ENCODE measurements around the gene NPAS1. TPM values are rescaled to one million over a fixed set of nuclear protein-coding genes. Genes with fewer than 3 reads are reported as not detected.

The NPAS1 gene
- total RNA-seq, 1 donor from 2014 or later: 1.2 TPM

- no peak for TF ChIP-seq EZH2 (IDR thresholded peaks at IDR 0.05)
- TF ChIP-seq EZH2phosphoT487 (IDR thresholded peaks at IDR 0.05): no peak
- TF ChIP-seq CTCF (IDR thresholded peaks at IDR 0.05): no peak
- Mint-ChIP-seq H3K4me3 (no peak overlapping the region), H3K4me1 (peaks cover 13% of the 10 kb centered on the region), H3K27ac (no peak overlapping the region), H3K9me3 (no peaks in the 10 kb centered on the region), H3K27me3 (ENCODE audit: insufficient read depth, low read depth) (peaks cover 2% of the 10 kb centered on the region), H3K36me3 (peaks cover 6% of the 10 kb centered on the region)
- H3K4me3 ChIP-seq: no peak overlapping the region
- no peak overlapping the region for H2AFZ ChIP-seq (replicated peaks)
- H3K9ac ChIP-seq: no peak overlapping the region
- no peaks in the 10 kb centered on the region for H3K36me3 ChIP-seq
- H3K9me3 ChIP-seq (ENCODE audit: low read depth): no peaks in the 10 kb centered on the region
- H3K4me2 ChIP-seq: no peak overlapping the region
- H3K79me2 ChIP-seq (ENCODE audit: low read depth): peaks cover 39% of the 10 kb centered on the region
- peaks cover 33% of the 10 kb centered on the region for H3F3A ChIP-seq (ENCODE audit: low read depth)
- peaks cover 17% of the 10 kb centered on the region for H3K4me1 ChIP-seq
- no peaks in the 10 kb centered on the region for H3K27me3 ChIP-seq
- no peak overlapping the region for H3K27ac ChIP-seq
- DNase-seq (ENCODE audit: low spot score): no peak
- peaks cover 56% of the 10 kb centered on the region for H4K20me1 ChIP-seq (ENCODE audit: low read depth)
Measured at GRCh38 chr19:46983097-46983496, 36.5 kb upstream of the NPAS1 start.

GRCh38 chr19:46984077-46985010 lies 35.3 kb upstream of the NPAS1 start:
- Histone ChIP-seq H3F3A (ENCODE audit: low read depth) (peaks cover 29% of the 10 kb centered on the region), H3K27ac (no peak overlapping the region), H3K4me1 (peaks cover 13% of the 10 kb centered on the region), H3K9me3 (ENCODE audit: low read depth) (no peaks in the 10 kb centered on the region), H3K36me3 (no peaks in the 10 kb centered on the region), H4K20me1 (ENCODE audit: low read depth) (peaks cover 49% of the 10 kb centered on the region), H3K4me3 (no peak overlapping the region), H3K9ac (no peak overlapping the region), H3K79me2 (ENCODE audit: low read depth) (peaks cover 31% of the 10 kb centered on the region), H2AFZ (replicated peaks) (no peak overlapping the region), H3K4me2 (no peak overlapping the region), H3K27me3 (no peaks in the 10 kb centered on the region)
- H3K36me3 Mint-ChIP-seq: peaks cover 6% of the 10 kb centered on the region
- peaks cover 5% of the 10 kb centered on the region for H3K4me1 Mint-ChIP-seq
- TF ChIP-seq CTCF (IDR thresholded peaks at IDR 0.05) (no peak), EZH2phosphoT487 (IDR thresholded peaks at IDR 0.05) (no peak), EZH2 (IDR thresholded peaks at IDR 0.05) (no peak)
- no peak overlapping the region for H3K27ac Mint-ChIP-seq
- DNase-seq (ENCODE audit: low spot score): no peak
- H3K27me3 Mint-ChIP-seq (ENCODE audit: insufficient read depth, low read depth): peaks cover 2% of the 10 kb centered on the region
- H3K4me3 Mint-ChIP-seq: no peak overlapping the region
- no peaks in the 10 kb centered on the region for H3K9me3 Mint-ChIP-seq

GRCh38 chr19:46985542-46986415 lies 33.9 kb upstream of the NPAS1 start:
- Histone ChIP-seq H2AFZ (replicated peaks) (no peak overlapping the region), H3K4me3 (no peak overlapping the region), H3K4me1 (peaks cover 10% of the 10 kb centered on the region), H3K9me3 (ENCODE audit: low read depth) (no peaks in the 10 kb centered on the region), H3K36me3 (no peaks in the 10 kb centered on the region), H3F3A (ENCODE audit: low read depth) (peaks cover 35% of the 10 kb centered on the region), H4K20me1 (ENCODE audit: low read depth) (peaks cover 43% of the 10 kb centered on the region), H3K27ac (peak overlapping the region; percentile 63), H3K4me2 (no peak overlapping the region), H3K79me2 (ENCODE audit: low read depth) (peaks cover 20% of the 10 kb centered on the region), H3K9ac (no peak overlapping the region), H3K27me3 (no peaks in the 10 kb centered on the region)
- no peak overlapping the region for H3K27ac Mint-ChIP-seq
- TF ChIP-seq EZH2 (IDR thresholded peaks at IDR 0.05) (no peak), EZH2phosphoT487 (IDR thresholded peaks at IDR 0.05) (no peak), CTCF (IDR thresholded peaks at IDR 0.05) (no peak)
- DNase-seq (ENCODE audit: low spot score): no peak
- H3K9me3 Mint-ChIP-seq: no peaks in the 10 kb centered on the region
- peaks cover 8% of the 10 kb centered on the region for H3K4me1 Mint-ChIP-seq
- no peak overlapping the region for H3K4me3 Mint-ChIP-seq
- peaks cover 2% of the 10 kb centered on the region for H3K27me3 Mint-ChIP-seq (ENCODE audit: insufficient read depth, low read depth)
- peaks cover 8% of the 10 kb centered on the region for H3K36me3 Mint-ChIP-seq
